ENCODE data around the gene ATG16L1. TPM values are rescaled to one million over a fixed set of nuclear protein-coding genes. Genes with fewer than 3 reads are reported as not detected.

Gene ATG16L1
- total and polyA plus RNA-seq, 2 of the 4 experiments (the other 2 are of a cell fraction) = 20.0 to 26.2 TPM

GRCh38 chr2:233250985-233251305 lies 528 bp upstream of the ATG16L1 start:
- peak overlapping the region; percentile 92 for H4K91ac ChIP-seq (ENCODE audit: insufficient read depth, low read depth, low read length)
- H3K4me2 ChIP-seq (ENCODE audit: low read depth, low read length) = peak overlapping the region; percentile 52
- H3K36me3 ChIP-seq (ENCODE audit: control insufficient read depth, insufficient read depth, low read length) = peaks cover 2% of the 10 kb centered on the region; the same call in 1 of the 2 replicates
- peak overlapping the region; percentile 94 for H4K5ac ChIP-seq (ENCODE audit: low read depth, low read length)
- H2AK5ac ChIP-seq (ENCODE audit: low read depth, low read length) = no peak overlapping the region
- peak overlapping the region; percentile 99 for H2AFZ ChIP-seq (replicated peaks; ENCODE audit: low read length, poor library complexity)
- peak overlapping the region; percentile 57 for H2BK5ac ChIP-seq (ENCODE audit: low read depth, low read length, poor library complexity, severe bottlenecking)
- H3K23ac ChIP-seq (ENCODE audit: low read depth, low read length) = 0 out of 2 replicates have a peak overlapping the region, but pooled peaks have one; percentile 61
- H2BK15ac ChIP-seq (ENCODE audit: low read depth, low read length) = peak overlapping the region; percentile 89; the same call in 1 of the 3 replicates
- H3K27me3 ChIP-seq (ENCODE audit: control insufficient read depth, insufficient read depth, low read length) = no peaks in the 10 kb centered on the region
- H3K4me3 ChIP-seq (ENCODE audit: insufficient read depth, low read depth, low read length) = peak overlapping the region; percentile 29; the same call in 1 of the 2 replicates
- H3K4ac ChIP-seq (ENCODE audit: low read depth, low read length) = peak overlapping the region; percentile 92
- H3K9me1 ChIP-seq (ENCODE audit: insufficient read depth, low read length) = 0 out of 2 replicates have a peak, but pooled peaks cover 3% of the 10 kb centered on the region
- peak overlapping the region; percentile 98 to 100 for H4K8ac ChIP-seq (ENCODE audit: low read depth in 2 of 2, low read length in 2 of 2)
- intact Hi-C loops (cut with micrococcal nuclease) = loop anchor here (1.0 to 10.0 kb wide), 8 partner anchors 153 to 645 kb away; no protein-coding TSS in a partner anchor
- H3K56ac ChIP-seq (ENCODE audit: extremely low read depth, insufficient read depth, low read length) = peak overlapping the region; percentile 93
- peak overlapping the region; percentile 49 for H3K27ac ChIP-seq (ENCODE audit: insufficient read depth, low read length)
- in situ Hi-C loops (cut with MboI; ENCODE audit: low sequenced_read_pairs) = loop anchor here (5.0 kb wide), 2 partner anchors 399 to 644 kb away; no protein-coding TSS in a partner anchor
- ChIA-PET CTCF (interaction anchor here (0.6 to 1.2 kb wide), 4 partner anchors 16 to 196 kb away, joined by 3 to 6 read pairs (median 4); no protein-coding TSS in a partner anchor), POLR2A (ENCODE audit: unreplicated experiment) (interaction anchor here (0.6 kb wide), 1 partner anchor 243 kb away, joined by 3 read pairs; no protein-coding TSS in a partner anchor)
- H3K79me1 ChIP-seq (ENCODE audit: low read depth in 1 of 2, low read length in 2 of 2) = peaks cover 7 to 33% of the 10 kb centered on the region in 2 experiments; a peak in 3 of 4 replicates
- peak overlapping the region; percentile 88 for H2AK9ac ChIP-seq (replicated peaks; ENCODE audit: low read depth, low read length, poor library complexity)
- H2BK120ac ChIP-seq (ENCODE audit: low read depth, low read length) = peak overlapping the region; percentile 86
- BruUV-seq (replicated peaks) = no TSS peak
- H3K4me1 ChIP-seq (ENCODE audit: control insufficient read depth, insufficient read depth, low read length) = no peaks in the 10 kb centered on the region
- 0 out of 2 replicates have a peak overlapping the region, but pooled peaks have one; percentile 73 for H2BK20ac ChIP-seq (ENCODE audit: low read depth, low read length)
- no peaks in the 10 kb centered on the region for H3K9me3 ChIP-seq (ENCODE audit: control insufficient read depth, insufficient read depth, low read length)
- H4K20me1 ChIP-seq (ENCODE audit: insufficient read depth, low read length) = peaks cover 9% of the 10 kb centered on the region; the same call in 1 of the 2 replicates
- ATAC-seq (ENCODE audit: low read depth) = no peak
- peak overlapping the region; percentile 72; the same call in 1 of the 2 replicates for H3K14ac ChIP-seq (replicated peaks; ENCODE audit: low read depth, low read length)
- no CpG with 5 or more reads among the region's 1 CpG for WGBS, 2 experiments (ENCODE audit: extremely low coverage in 2 of 2, insufficient read length in 1 of 2)
- H3K18ac ChIP-seq (ENCODE audit: low read depth, low read length) = 0 out of 2 replicates have a peak overlapping the region, but pooled peaks have one; percentile 10
- peak overlapping the region; percentile 48 for H3K9ac ChIP-seq (ENCODE audit: low read depth, low read length)
- no peak for DNase-seq
- dilution Hi-C loops (cut with HindIII; ENCODE audit: low sequenced_read_pairs, unreplicated experiment) = no loop called here
- TF ChIP-seq CTCF (conservative IDR thresholded peaks at IDR 0.05; ENCODE audit: low read depth, low read length) (no peak), RFX5 (IDR thresholded peaks at IDR 0.05; ENCODE audit: low read depth, low read length) (no peak), MXI1 (IDR thresholded peaks at IDR 0.05; ENCODE audit: borderline replicate concordance, low read depth, low read length) (no peak), SMC3 (IDR thresholded peaks at IDR 0.05; ENCODE audit: low read depth, low read length) (no peak), MAZ (IDR thresholded peaks at IDR 0.05; ENCODE audit: borderline replicate concordance, low read depth, low read length) (no peak), POLR2A (IDR thresholded peaks at IDR 0.05; ENCODE audit: low read depth, low read length) (no peak), RAD21 (IDR thresholded peaks at IDR 0.05; ENCODE audit: low read length) (no peak), CEBPB (IDR thresholded peaks at IDR 0.05; ENCODE audit: low read depth, low read length) (no peak), RCOR1 (IDR thresholded peaks at IDR 0.05; ENCODE audit: insufficient replicate concordance, low read length) (no peak), USF2 (IDR thresholded peaks at IDR 0.05; ENCODE audit: low read depth, low read length) (no peak), CHD1 (IDR thresholded peaks at IDR 0.05; ENCODE audit: low read depth, low read length) (no peak), FOS (IDR thresholded peaks at IDR 0.05; ENCODE audit: low read depth, low read length) (no peak), MAFK (IDR thresholded peaks at IDR 0.05; ENCODE audit: low read depth, low read length) (no peak), BHLHE40 (IDR thresholded peaks at IDR 0.05; ENCODE audit: low read depth, low read length) (no peak)
- TF ChIP-seq, protein P1, sequence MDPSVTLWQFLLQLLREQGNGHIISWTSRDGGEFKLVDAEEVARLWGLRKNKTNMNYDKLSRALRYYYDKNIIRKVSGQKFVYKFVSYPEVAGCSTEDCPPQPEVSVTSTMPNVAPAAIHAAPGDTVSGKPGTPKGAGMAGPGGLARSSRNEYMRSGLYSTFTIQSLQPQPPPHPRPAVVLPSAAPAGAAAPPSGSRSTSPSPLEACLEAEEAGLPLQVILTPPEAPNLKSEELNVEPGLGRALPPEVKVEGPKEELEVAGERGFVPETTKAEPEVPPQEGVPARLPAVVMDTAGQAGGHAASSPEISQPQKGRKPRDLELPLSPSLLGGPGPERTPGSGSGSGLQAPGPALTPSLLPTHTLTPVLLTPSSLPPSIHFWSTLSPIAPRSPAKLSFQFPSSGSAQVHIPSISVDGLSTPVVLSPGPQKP (IDR thresholded peaks at IDR 0.05; ENCODE audit: borderline replicate concordance, low read depth, low read length) = no peak

All from IMR-90 (cell line).